Duodenal mucosa (tissue), 2 donors: ENCODE measurements around the gene RAB6A.

Experiments used
- H3K27ac ChIP-seq: one replicate; pipeline ENCODE4 v1.7.0; 2013; ENCODE audit warnings: low read depth, low read length
- H3K27me3 ChIP-seq, 2 donors: one replicate each; pipeline ENCODE4 v1.7.0; 2013; ENCODE audit warnings: low read length in 2 of 2, control low read depth in 1 of 2; ENCODE audit not compliant: insufficient read depth in 2 of 2, control insufficient read depth in 1 of 2
- H3K36me3 ChIP-seq, 2 donors: one replicate each; pipeline ENCODE4 v1.7.0; 2013; ENCODE audit warnings: low read length in 2 of 2, control low read depth in 1 of 2; ENCODE audit not compliant: insufficient read depth in 2 of 2, control insufficient read depth in 1 of 2
- H3K4me1 ChIP-seq, 2 donors: one replicate each; pipeline ENCODE4 v1.7.0; 2013; ENCODE audit warnings: low read length in 2 of 2, control low read depth in 1 of 2; ENCODE audit not compliant: insufficient read depth in 2 of 2, control insufficient read depth in 1 of 2
- H3K4me3 ChIP-seq, 2 donors: one replicate each; pipeline ENCODE4 v1.7.0; 2013; ENCODE audit warnings: low read length in 2 of 2, low read depth in 1 of 2
- H3K9ac ChIP-seq, 2 donors: one replicate each; pipeline ENCODE4 v1.7.0; 2013; ENCODE audit warnings: low read length in 2 of 2, low read depth in 1 of 2
- H3K9me3 ChIP-seq, 2 donors: one replicate each; pipeline ENCODE4 v1.7.0; 2013; ENCODE audit warnings: low read length in 2 of 2, control low read depth in 1 of 2; ENCODE audit not compliant: control insufficient read depth in 1 of 2

Gene RAB6A

GRCh38 chr11:73650400-73650799 lies 110.5 kb downstream of the RAB6A start:
- H3K4me3 ChIP-seq: no peak overlapping the region
- H3K9me3 ChIP-seq: no peaks in the 10 kb centered on the region
- no peaks in the 10 kb centered on the region for H3K36me3 ChIP-seq
- H3K4me1 ChIP-seq: peaks cover 4% of the 10 kb centered on the region in 2 donors
- H3K9ac ChIP-seq: no peak overlapping the region
- no peaks in the 10 kb centered on the region for H3K27me3 ChIP-seq
- H3K27ac ChIP-seq: no peak overlapping the region

- no peak overlapping the region for H3K4me3 ChIP-seq
- no peak overlapping the region for H3K9ac ChIP-seq
- H3K4me1 ChIP-seq: peaks cover 4% of the 10 kb centered on the region in 2 donors
- H3K36me3 ChIP-seq: no peaks in the 10 kb centered on the region
- no peaks in the 10 kb centered on the region for H3K27me3 ChIP-seq
- no peak overlapping the region for H3K27ac ChIP-seq
- H3K9me3 ChIP-seq: no peaks in the 10 kb centered on the region
Observed at GRCh38 chr11:73649206-73649605, 111.7 kb downstream of the RAB6A start.

GRCh38 chr11:73648571-73649046 lies 112.3 kb downstream of the RAB6A start:
- H3K9ac ChIP-seq: no peak overlapping the region
- peaks cover 4% of the 10 kb centered on the region in 2 donors for H3K4me1 ChIP-seq
- no peaks in the 10 kb centered on the region for H3K36me3 ChIP-seq
- no peaks in the 10 kb centered on the region for H3K27me3 ChIP-seq
- no peak overlapping the region for H3K27ac ChIP-seq
- H3K9me3 ChIP-seq: no peaks in the 10 kb centered on the region
- no peak overlapping the region for H3K4me3 ChIP-seq

- H3K9ac ChIP-seq: peak overlapping the region in 1 of 2 donors; percentile 19
- no peak overlapping the region for H3K27ac ChIP-seq
- no peaks in the 10 kb centered on the region for H3K27me3 ChIP-seq
- H3K36me3 ChIP-seq: no peaks in the 10 kb centered on the region
- H3K4me3 ChIP-seq: peak overlapping the region in 1 of 2 donors; percentile 53
- H3K9me3 ChIP-seq: no peaks in the 10 kb centered on the region
- H3K4me1 ChIP-seq: peaks cover 4% of the 10 kb centered on the region in 2 donors
Observed at GRCh38 chr11:73648121-73648520, 112.8 kb downstream of the RAB6A start.

GRCh38 chr11:73647459-73648100 lies 113.3 kb downstream of the RAB6A start:
- Histone ChIP-seq H3K4me1 (peaks cover 4% of the 10 kb centered on the region in 2 donors), H3K27me3 (no peaks in the 10 kb centered on the region), H3K27ac (no peak overlapping the region), H3K9me3 (no peaks in the 10 kb centered on the region), H3K4me3 (peak overlapping the region; percentile 53 to 71), H3K9ac (peak overlapping the region; percentile 19 to 33), H3K36me3 (no peaks in the 10 kb centered on the region)

- Histone ChIP-seq H3K4me3 (peak within 1 kb of the TSS in 1 of 2 donors; percentile 53), H3K9ac (peak within 1 kb of the TSS in 1 of 2 donors; percentile 19), H3K27ac (no peak within 1 kb of the TSS), H3K4me1 (peaks cover 0 to 4% of the 10 kb centered on the region in 2 donors), H3K36me3 (no peaks in the 10 kb centered on the region), H3K9me3 (no peaks in the 10 kb centered on the region), H3K27me3 (no peaks in the 10 kb centered on the region)
Observed at GRCh38 chr11:73645972-73646631, 114.8 kb downstream of the RAB6A start, which contains the start of gene PLEKHB1. PLEKHB1 (plus strand) TSS chr11:73646581; CDS start chr11:73646609, 28 bp downstream.

- Histone ChIP-seq H3K9me3 (no peaks in the 10 kb centered on the region), H3K27me3 (no peaks in the 10 kb centered on the region), H3K27ac (no peak overlapping the region), H3K4me3 (no peak overlapping the region), H3K4me1 (peaks cover 0 to 4% of the 10 kb centered on the region in 2 donors), H3K9ac (no peak overlapping the region), H3K36me3 (no peaks in the 10 kb centered on the region)
Observed at GRCh38 chr11:73645121-73645969, 115.5 kb downstream of the RAB6A start.

GRCh38 chr11:73641668-73642067 lies 119.2 kb downstream of the RAB6A start:
- Histone ChIP-seq H3K4me3 (no peak overlapping the region), H3K27ac (no peak overlapping the region), H3K27me3 (no peaks in the 10 kb centered on the region), H3K9me3 (no peaks in the 10 kb centered on the region), H3K9ac (no peak overlapping the region), H3K4me1 (no peaks in the 10 kb centered on the region), H3K36me3 (no peaks in the 10 kb centered on the region)

- Histone ChIP-seq H3K27me3 (no peaks in the 10 kb centered on the region), H3K9ac (no peak overlapping the region), H3K9me3 (no peaks in the 10 kb centered on the region), H3K27ac (no peak overlapping the region), H3K4me1 (no peaks in the 10 kb centered on the region), H3K36me3 (no peaks in the 10 kb centered on the region), H3K4me3 (no peak overlapping the region)
Observed at GRCh38 chr11:73640592-73640991, 120.3 kb downstream of the RAB6A start.

- H3K9ac ChIP-seq: no peak overlapping the region
- H3K27ac ChIP-seq: no peak overlapping the region
- H3K4me3 ChIP-seq: no peak overlapping the region
- no peaks in the 10 kb centered on the region for H3K27me3 ChIP-seq
- no peaks in the 10 kb centered on the region for H3K36me3 ChIP-seq
- H3K9me3 ChIP-seq: no peaks in the 10 kb centered on the region
- no peaks in the 10 kb centered on the region for H3K4me1 ChIP-seq
Observed at GRCh38 chr11:73637012-73637411, 123.9 kb downstream of the RAB6A start.
